Measurements from ENCODE around the gene TUBB2B. TPM values are rescaled to one million over a fixed set of nuclear protein-coding genes. Genes with fewer than 3 reads are reported as not detected.

Gene TUBB2B
- polyA plus RNA-seq, 1 experiment = 4.7 TPM

- peak; percentile 10 for DNase-seq (ENCODE audit: low read depth, low spot score)
- ChIA-PET POLR2A (interaction anchor here (0.6 to 1.6 kb wide), 3 partner anchors 13 to 74 kb away, joined by 3 to 10 read pairs (median 4); partner anchors contain the start of gene TUBB2A), CTCF (interaction anchor here (0.6 to 2.3 kb wide), 4 partner anchors 20 to 106 kb away, joined by 3 to 9 read pairs (median 4); no protein-coding TSS in a partner anchor)
- no peak for TF ChIP-seq CTCF (IDR thresholded peaks at IDR 0.05; ENCODE audit: low read depth, low read length)
- Histone ChIP-seq H3K27me3 (ENCODE audit: control insufficient read depth, insufficient read depth, low read length) (peaks cover 89% of the 10 kb centered on the region), H3K9me3 (ENCODE audit: control insufficient read depth, insufficient read depth, low read length) (no peaks in the 10 kb centered on the region; the same call in 1 of the 2 replicates), H3K27ac (ENCODE audit: low read depth, low read length) (peak overlapping the region; percentile 31), H3K4me3 (ENCODE audit: low read depth, low read length) (peak overlapping the region; percentile 65)
Observed at GRCh38 chr6:3231247-3232016, 4.0 kb upstream of the TUBB2B start.

GRCh38 chr6:3230900-3231246 lies 3.4 kb upstream of the TUBB2B start:
- Histone ChIP-seq H3K4me3 (ENCODE audit: low read depth, low read length) (peak overlapping the region; percentile 65), H3K27me3 (ENCODE audit: control insufficient read depth, insufficient read depth, low read length) (peaks cover 90% of the 10 kb centered on the region), H3K27ac (ENCODE audit: low read depth, low read length) (no peak overlapping the region), H3K9me3 (ENCODE audit: control insufficient read depth, insufficient read depth, low read length) (no peaks in the 10 kb centered on the region; the same call in 1 of the 2 replicates)
- no peak for DNase-seq (ENCODE audit: low read depth, low spot score)
- ChIA-PET CTCF (interaction anchor here (0.6 to 2.3 kb wide), 3 partner anchors 21 to 105 kb away, joined by 3 to 9 read pairs (median 4); no protein-coding TSS in a partner anchor), POLR2A (interaction anchor here (0.6 to 1.6 kb wide), 3 partner anchors 13 to 74 kb away, joined by 3 to 10 read pairs (median 4); partner anchors contain the start of gene TUBB2A)
- no peak for TF ChIP-seq CTCF (IDR thresholded peaks at IDR 0.05; ENCODE audit: low read depth, low read length)

GRCh38 chr6:3230256-3230882 lies 2.9 kb upstream of the TUBB2B start:
- Histone ChIP-seq H3K27ac (ENCODE audit: low read depth, low read length) (no peak overlapping the region), H3K9me3 (ENCODE audit: control insufficient read depth, insufficient read depth, low read length) (no peaks in the 10 kb centered on the region; the same call in 1 of the 2 replicates), H3K4me3 (ENCODE audit: low read depth, low read length) (no peak overlapping the region; the same call in 1 of the 2 replicates), H3K27me3 (ENCODE audit: control insufficient read depth, insufficient read depth, low read length) (peaks cover 90% of the 10 kb centered on the region)
- no peak for TF ChIP-seq CTCF (IDR thresholded peaks at IDR 0.05; ENCODE audit: low read depth, low read length)
- no peak for DNase-seq (ENCODE audit: low read depth, low spot score)
- POLR2A ChIA-PET = interaction anchor here (1.6 kb wide), 1 partner anchor 17 kb away, joined by 10 read pairs; no protein-coding TSS in a partner anchor
- CTCF ChIA-PET = interaction anchor here (0.6 to 2.3 kb wide), 2 partner anchors 21 to 105 kb away, joined by 4 to 9 read pairs; no protein-coding TSS in a partner anchor

GRCh38 chr6:3229566-3230178 lies 2.2 kb upstream of the TUBB2B start:
- Histone ChIP-seq H3K27ac (ENCODE audit: low read depth, low read length) (no peak overlapping the region), H3K4me3 (ENCODE audit: low read depth, low read length) (no peak overlapping the region), H3K9me3 (ENCODE audit: control insufficient read depth, insufficient read depth, low read length) (no peaks in the 10 kb centered on the region; the same call in 1 of the 2 replicates), H3K27me3 (ENCODE audit: control insufficient read depth, insufficient read depth, low read length) (peaks cover 85% of the 10 kb centered on the region)
- TF ChIP-seq CTCF (IDR thresholded peaks at IDR 0.05; ENCODE audit: low read depth, low read length) = no peak
- CTCF ChIA-PET = no interaction called here
- POLR2A ChIA-PET = no interaction called here
- DNase-seq (ENCODE audit: low read depth, low spot score) = no peak

Data from AG04450 (cell line).